Neural cell (in vitro differentiated cells): ENCODE data around the gene UMOD. TPM values are rescaled to one million over a fixed set of nuclear protein-coding genes. Genes with fewer than 3 reads are reported as not detected.

Experiments used
- H2AFZ ChIP-seq: fragments of 200-600, 300-800 bp; sonication (generic), shearing (Covaris generic); 2 replicates; pipeline ENCODE4 v1.6.0; 2014; ENCODE audit warnings: low read depth, mild to moderate bottlenecking, antibody characterized with exemption, low read length, moderate library complexity
- H3F3A ChIP-seq: fragments of 200-600 bp; shearing (Covaris generic); 2 replicates; pipeline ENCODE4 v1.6.1; 2016; ENCODE audit warnings: mild to moderate bottlenecking, moderate library complexity, mixed read lengths, antibody characterized with exemption, low read length; ENCODE audit not compliant: insufficient read depth, poor library complexity, severe bottlenecking
- H3K27ac ChIP-seq: fragments of 200-600, 300-800 bp; sonication (generic), shearing (Covaris generic); 2 replicates; pipeline ENCODE4 v1.5.1; 2014; ENCODE audit warnings: mild to moderate bottlenecking, low read length, moderate library complexity
- H3K27me3 ChIP-seq: fragments of 300-800, 200-600 bp; sonication (generic), shearing (Covaris generic); 2 replicates; pipeline ENCODE4 v1.6.0; 2014; ENCODE audit warnings: mild to moderate bottlenecking, low read depth, low read length, moderate library complexity; ENCODE audit not compliant: insufficient read depth
- H3K36me3 ChIP-seq: fragments of 300-800, 200-600 bp; sonication (generic), shearing (Covaris generic); 2 replicates; pipeline ENCODE4 v1.5.1; 2014; ENCODE audit warnings: mild to moderate bottlenecking, antibody characterized with exemption, low read length, moderate library complexity; ENCODE audit not compliant: insufficient read depth
- H3K4me2 ChIP-seq: fragments of 300-800, 200-600 bp; sonication (generic), shearing (Covaris generic); 2 replicates; pipeline ENCODE4 v1.6.0; 2014; ENCODE audit warnings: mild to moderate bottlenecking, low read length
- H3K4me3 ChIP-seq: fragments of 300-800, 200-600 bp; sonication (generic), shearing (Covaris generic); 2 replicates; pipeline ENCODE4 v1.5.1; 2014; ENCODE audit warnings: mild to moderate bottlenecking, low read length, moderate library complexity
- H3K79me2 ChIP-seq: fragments of 200-600 bp; shearing (Covaris generic); replicated peaks from 2 replicates; pipeline ENCODE4 v1.6.0; 2014; ENCODE audit warnings: mild to moderate bottlenecking, low read length, moderate library complexity; ENCODE audit not compliant: insufficient read depth
- H3K9ac ChIP-seq: fragments of 300-800, 200-600 bp; sonication (generic), shearing (Covaris generic); 2 replicates; pipeline ENCODE4 v1.6.1; 2016; ENCODE audit warnings: mild to moderate bottlenecking, low read length, mixed read lengths
- H3K9me2 ChIP-seq: fragments of 200-600 bp; shearing (Covaris generic); 2 replicates; pipeline ENCODE4 v1.6.1; 2016; ENCODE audit warnings: mild to moderate bottlenecking, low read length, mixed read lengths; ENCODE audit not compliant: insufficient read depth
- H3K9me3 ChIP-seq: fragments of 200-600, 300-800 bp; sonication (generic), shearing (Covaris generic); 2 replicates; pipeline ENCODE4 v1.6.1; 2016; ENCODE audit warnings: mild to moderate bottlenecking, mixed run types, low read length, moderate library complexity, mixed read lengths
- H4K20me1 ChIP-seq: fragments of 200-600 bp; shearing (Covaris generic); 2 replicates; pipeline ENCODE4 v1.6.1; 2016; ENCODE audit warnings: mild to moderate bottlenecking, mixed run types; ENCODE audit not compliant: insufficient read depth
- EP300 ChIP-seq: fragments of 450-650 bp; conservative IDR thresholded peaks from 2 replicates; pipeline ENCODE4 v1.6.1; 2014; ENCODE audit warnings: antibody characterized with exemption, mild to moderate bottlenecking, moderate library complexity; ENCODE audit not compliant: poor library complexity, severe bottlenecking
- EZH2 ChIP-seq: fragments of 200-600, 300-800 bp; shearing (Covaris generic), sonication (generic); IDR thresholded peaks from 2 replicates; pipeline ENCODE4 v1.6.1; 2014; ENCODE audit warnings: antibody characterized with exemption, low read length, borderline replicate concordance, mild to moderate bottlenecking; ENCODE audit not compliant: insufficient read depth, poor library complexity, severe bottlenecking
- MXI1 ChIP-seq: fragments of 450-650 bp; conservative IDR thresholded peaks from 2 replicates; pipeline ENCODE4 v1.6.1; 2014; ENCODE audit warnings: antibody characterized with exemption, mild to moderate bottlenecking; ENCODE audit not compliant: poor library complexity, severe bottlenecking
- POLR2AphosphoS5 ChIP-seq: IDR thresholded peaks from 2 replicates; pipeline ENCODE4 v1.6.1; 2012
- RAD21 ChIP-seq: fragments of 450-650 bp; conservative IDR thresholded peaks from 2 replicates; pipeline ENCODE4 v1.6.1; 2014; ENCODE audit warnings: antibody characterized with exemption, mild to moderate bottlenecking, moderate library complexity
- SMC3 ChIP-seq: fragments of 450-650 bp; conservative IDR thresholded peaks from 2 replicates; pipeline ENCODE4 v1.6.1; 2014; ENCODE audit warnings: antibody characterized with exemption, mild to moderate bottlenecking, moderate library complexity; ENCODE audit not compliant: poor library complexity
- TAF1 ChIP-seq: IDR thresholded peaks from 2 replicates; pipeline ENCODE4 v1.6.1; 2012; ENCODE audit warnings: low read depth
- polyA plus RNA-seq: library from polyadenylated mRNA; depleted of rRNA; stranded (reverse); fragments of >200 nt; gene quantifications from 2 replicates; pipeline ENCODE4 v1.2.3, GENCODE V29; 2014
- TF ChIP-seq, protein P1 (sequence below): fragments of 450-650 bp; IDR thresholded peaks from 2 replicates; pipeline ENCODE4 v1.5.1; 2014; ENCODE audit warnings: antibody characterized with exemption, mild to moderate bottlenecking, moderate library complexity; ENCODE audit not compliant: poor library complexity, severe bottlenecking
- TF ChIP-seq, protein P2 (sequence below): IDR thresholded peaks from 2 replicates; pipeline ENCODE4 v1.6.1; 2012; ENCODE audit warnings: borderline replicate concordance

Gene UMOD
- polyA plus RNA-seq, 1 donor from 2014 or later: not detected

DNA sequence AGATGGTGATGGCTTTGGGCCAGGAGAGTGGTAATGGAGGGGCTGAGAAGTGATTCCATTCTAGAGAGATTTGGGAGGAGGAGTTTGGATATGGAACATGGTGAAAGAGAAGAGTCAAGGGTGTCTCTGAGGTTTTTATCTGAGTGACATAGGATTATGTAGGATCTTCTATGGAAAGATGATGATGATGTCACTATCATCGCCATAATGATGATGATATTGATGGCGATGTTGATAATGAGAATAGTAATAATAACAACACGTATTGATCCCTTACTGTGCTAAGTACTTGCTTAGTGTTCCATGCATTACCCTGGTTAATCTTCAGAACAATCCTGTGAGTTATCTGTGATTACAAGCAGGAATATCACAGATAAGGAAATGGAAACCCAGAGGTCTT is 35.5 kb upstream of the UMOD start:
- H3K36me3 ChIP-seq: no peaks in the 10 kb centered on the region
- no peaks in the 10 kb centered on the region for H3K9me3 ChIP-seq
- H3K27me3 ChIP-seq: no peaks in the 10 kb centered on the region
- H3K79me2 ChIP-seq: no peaks in the 10 kb centered on the region
- no peak overlapping the region for H3K27ac ChIP-seq
- H2AFZ ChIP-seq: no peak overlapping the region
- no peak overlapping the region for H3K9ac ChIP-seq
- H3F3A ChIP-seq: no peaks in the 10 kb centered on the region
- TF ChIP-seq EZH2 (no peak), RAD21 (no peak), TAF1 (no peak), EP300 (no peak), MXI1 (no peak), SMC3 (no peak), POLR2AphosphoS5 (no peak)
- TF ChIP-seq, protein P1, sequence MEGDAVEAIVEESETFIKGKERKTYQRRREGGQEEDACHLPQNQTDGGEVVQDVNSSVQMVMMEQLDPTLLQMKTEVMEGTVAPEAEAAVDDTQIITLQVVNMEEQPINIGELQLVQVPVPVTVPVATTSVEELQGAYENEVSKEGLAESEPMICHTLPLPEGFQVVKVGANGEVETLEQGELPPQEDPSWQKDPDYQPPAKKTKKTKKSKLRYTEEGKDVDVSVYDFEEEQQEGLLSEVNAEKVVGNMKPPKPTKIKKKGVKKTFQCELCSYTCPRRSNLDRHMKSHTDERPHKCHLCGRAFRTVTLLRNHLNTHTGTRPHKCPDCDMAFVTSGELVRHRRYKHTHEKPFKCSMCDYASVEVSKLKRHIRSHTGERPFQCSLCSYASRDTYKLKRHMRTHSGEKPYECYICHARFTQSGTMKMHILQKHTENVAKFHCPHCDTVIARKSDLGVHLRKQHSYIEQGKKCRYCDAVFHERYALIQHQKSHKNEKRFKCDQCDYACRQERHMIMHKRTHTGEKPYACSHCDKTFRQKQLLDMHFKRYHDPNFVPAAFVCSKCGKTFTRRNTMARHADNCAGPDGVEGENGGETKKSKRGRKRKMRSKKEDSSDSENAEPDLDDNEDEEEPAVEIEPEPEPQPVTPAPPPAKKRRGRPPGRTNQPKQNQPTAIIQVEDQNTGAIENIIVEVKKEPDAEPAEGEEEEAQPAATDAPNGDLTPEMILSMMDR: no peak
- TF ChIP-seq, protein P2, sequence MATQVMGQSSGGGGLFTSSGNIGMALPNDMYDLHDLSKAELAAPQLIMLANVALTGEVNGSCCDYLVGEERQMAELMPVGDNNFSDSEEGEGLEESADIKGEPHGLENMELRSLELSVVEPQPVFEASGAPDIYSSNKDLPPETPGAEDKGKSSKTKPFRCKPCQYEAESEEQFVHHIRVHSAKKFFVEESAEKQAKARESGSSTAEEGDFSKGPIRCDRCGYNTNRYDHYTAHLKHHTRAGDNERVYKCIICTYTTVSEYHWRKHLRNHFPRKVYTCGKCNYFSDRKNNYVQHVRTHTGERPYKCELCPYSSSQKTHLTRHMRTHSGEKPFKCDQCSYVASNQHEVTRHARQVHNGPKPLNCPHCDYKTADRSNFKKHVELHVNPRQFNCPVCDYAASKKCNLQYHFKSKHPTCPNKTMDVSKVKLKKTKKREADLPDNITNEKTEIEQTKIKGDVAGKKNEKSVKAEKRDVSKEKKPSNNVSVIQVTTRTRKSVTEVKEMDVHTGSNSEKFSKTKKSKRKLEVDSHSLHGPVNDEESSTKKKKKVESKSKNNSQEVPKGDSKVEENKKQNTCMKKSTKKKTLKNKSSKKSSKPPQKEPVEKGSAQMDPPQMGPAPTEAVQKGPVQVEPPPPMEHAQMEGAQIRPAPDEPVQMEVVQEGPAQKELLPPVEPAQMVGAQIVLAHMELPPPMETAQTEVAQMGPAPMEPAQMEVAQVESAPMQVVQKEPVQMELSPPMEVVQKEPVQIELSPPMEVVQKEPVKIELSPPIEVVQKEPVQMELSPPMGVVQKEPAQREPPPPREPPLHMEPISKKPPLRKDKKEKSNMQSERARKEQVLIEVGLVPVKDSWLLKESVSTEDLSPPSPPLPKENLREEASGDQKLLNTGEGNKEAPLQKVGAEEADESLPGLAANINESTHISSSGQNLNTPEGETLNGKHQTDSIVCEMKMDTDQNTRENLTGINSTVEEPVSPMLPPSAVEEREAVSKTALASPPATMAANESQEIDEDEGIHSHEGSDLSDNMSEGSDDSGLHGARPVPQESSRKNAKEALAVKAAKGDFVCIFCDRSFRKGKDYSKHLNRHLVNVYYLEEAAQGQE: no peak
- no peaks in the 10 kb centered on the region for H4K20me1 ChIP-seq
- H3K4me2 ChIP-seq: no peak overlapping the region
- H3K9me2 ChIP-seq: no peaks in the 10 kb centered on the region
- no peak overlapping the region for H3K4me3 ChIP-seq

DNA sequence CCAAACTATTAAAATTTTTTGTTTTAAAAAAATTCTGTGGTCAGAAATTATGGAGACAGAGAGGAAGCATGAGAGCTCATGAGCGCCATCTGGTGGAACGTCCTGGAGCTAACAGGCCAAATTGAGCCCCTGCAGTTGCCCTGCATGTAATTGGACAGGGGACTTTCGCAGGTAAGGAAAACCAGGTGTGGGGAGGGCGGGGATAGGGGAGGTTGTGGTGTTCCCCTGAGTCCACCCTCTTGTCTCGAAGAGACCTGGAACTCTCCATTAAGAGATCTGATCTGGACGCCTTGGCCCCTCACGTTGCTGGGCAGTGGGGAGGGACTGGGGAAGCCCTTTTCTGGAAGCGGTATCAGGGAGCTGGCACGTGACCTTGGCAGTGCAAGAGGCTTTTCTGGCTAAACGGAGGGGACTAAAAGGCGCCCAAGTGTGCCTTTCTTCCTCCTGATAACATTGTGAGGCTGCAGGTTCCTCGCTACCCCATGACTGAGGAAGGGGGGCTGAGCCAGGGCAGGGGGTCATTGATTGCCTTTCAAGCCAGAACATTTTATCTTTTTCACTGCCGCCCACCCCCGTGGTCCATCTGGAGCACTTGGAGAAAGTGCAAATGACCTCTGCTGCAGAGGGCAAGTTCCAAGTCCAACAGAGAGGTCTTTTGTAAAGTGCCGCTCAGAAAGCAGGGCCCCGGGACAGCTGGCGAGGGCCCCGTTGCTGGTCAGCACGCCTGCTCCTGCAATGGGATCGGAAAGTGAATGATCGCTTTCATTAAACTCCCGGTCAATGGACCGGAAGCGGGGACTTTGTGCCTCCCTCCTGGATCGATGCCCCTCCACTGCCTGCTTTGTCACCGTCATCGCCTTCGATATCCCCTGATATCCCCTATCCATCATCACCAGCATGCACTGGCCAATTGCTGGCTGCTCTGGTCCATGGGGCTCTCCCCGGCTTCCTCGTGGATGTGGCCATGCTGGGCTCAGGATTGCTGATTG is 33.6 kb upstream of the UMOD start:
- Histone ChIP-seq H3K9me2 (no peaks in the 10 kb centered on the region), H3K4me3 (no peak overlapping the region), H3F3A (no peaks in the 10 kb centered on the region), H4K20me1 (no peaks in the 10 kb centered on the region), H3K27ac (no peak overlapping the region), H3K9ac (no peak overlapping the region), H3K36me3 (no peaks in the 10 kb centered on the region), H2AFZ (no peak overlapping the region), H3K79me2 (no peaks in the 10 kb centered on the region), H3K4me2 (no peak overlapping the region), H3K27me3 (no peaks in the 10 kb centered on the region), H3K9me3 (no peaks in the 10 kb centered on the region)
- TF ChIP-seq SMC3 (peak; percentile 83), RAD21 (peak; percentile 71), EZH2 (no peak), TAF1 (no peak)
- TF ChIP-seq, protein P1: peak; percentile 73
